G401 (cell line): Measurements from ENCODE around the gene KCTD10. TPM values are rescaled to one million over a fixed set of nuclear protein-coding genes. Genes with fewer than 3 reads are reported as not detected.

ENCODE experiments used
- DNase-seq: peaks from one replicate; pipeline ENCODE4 v3.0.0-alpha.2; 2015; ENCODE audit warnings: low spot score
- in situ Hi-C: cut with HindIII; loops from 2 replicates; pipeline ENCODE4 v1.10.0; 2016; ENCODE audit warnings: low sequenced_read_pairs, mixed read lengths
- total RNA-seq: library from RNA; depleted of rRNA; stranded (reverse); fragments of >200 nt; shearing (Covaris generic); gene quantifications from 2 replicates; pipeline ENCODE4 v1.2.3, GENCODE V29; 2014

Gene KCTD10
- total RNA-seq, 1 experiment from 2014 or later = 46.4 TPM

DNA sequence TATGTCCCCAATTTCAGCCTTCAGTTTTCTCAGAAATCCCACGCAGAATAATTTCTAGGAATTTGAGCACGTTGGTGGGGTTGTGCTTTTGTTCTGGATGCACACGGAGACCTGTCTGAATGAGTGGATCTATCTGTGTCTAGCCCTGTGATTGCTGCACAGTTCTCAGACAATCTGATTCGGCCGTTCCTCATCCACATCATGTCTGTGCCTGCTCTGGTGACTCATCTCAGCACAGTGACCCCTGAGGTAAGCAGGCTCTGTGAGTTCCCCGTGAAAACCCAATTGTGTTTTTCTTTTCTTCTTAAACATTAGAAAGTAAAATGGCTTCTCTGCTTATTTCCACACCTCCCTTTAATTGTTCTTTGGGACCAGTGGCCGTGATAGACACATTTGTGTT, 20.6 kb upstream of the KCTD10 start:
- no peak for DNase-seq
- in situ Hi-C loops = no loop called here

DNA sequence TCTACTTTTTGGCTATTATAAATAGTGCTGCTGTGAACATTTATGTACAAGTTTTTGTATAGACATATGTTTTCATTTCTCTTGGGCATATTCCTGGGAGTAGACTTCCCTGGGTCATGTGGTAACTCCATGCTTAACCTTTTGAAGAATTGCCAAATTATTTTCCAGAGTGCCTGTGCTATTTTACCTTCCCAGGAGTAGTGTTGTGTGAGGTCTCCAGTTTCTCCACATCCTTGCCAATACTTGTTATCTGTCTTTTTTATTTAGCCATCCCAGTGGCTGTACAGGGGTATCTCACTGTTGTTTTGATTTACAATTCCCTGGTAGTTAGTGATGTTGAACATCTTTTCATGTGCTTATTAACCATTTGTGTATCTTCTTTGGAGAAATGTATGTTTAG, 19.2 kb upstream of the KCTD10 start:
- DNase-seq = no peak
- in situ Hi-C loops = no loop called here

DNA sequence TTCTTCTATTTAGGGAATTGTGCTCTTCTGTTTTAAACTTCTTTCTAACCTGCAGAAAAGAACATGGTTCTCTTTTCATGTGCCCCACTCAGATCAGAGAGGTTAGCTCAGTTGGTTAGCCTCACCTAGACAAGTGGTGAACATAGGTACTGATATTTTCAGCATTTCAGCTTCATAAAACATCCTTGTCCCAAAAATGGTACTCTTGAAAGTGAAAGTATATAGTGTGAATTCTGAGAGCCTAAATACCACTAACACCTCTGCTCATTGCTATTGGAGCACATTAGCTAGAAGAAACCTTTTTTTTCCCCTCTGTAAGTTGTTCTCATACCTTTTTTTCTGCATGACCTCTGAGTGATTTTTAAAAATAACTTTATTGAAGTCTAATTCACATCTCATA, 17.9 kb upstream of the KCTD10 start:
- DNase-seq = no peak
- in situ Hi-C loops = no loop called here

DNA sequence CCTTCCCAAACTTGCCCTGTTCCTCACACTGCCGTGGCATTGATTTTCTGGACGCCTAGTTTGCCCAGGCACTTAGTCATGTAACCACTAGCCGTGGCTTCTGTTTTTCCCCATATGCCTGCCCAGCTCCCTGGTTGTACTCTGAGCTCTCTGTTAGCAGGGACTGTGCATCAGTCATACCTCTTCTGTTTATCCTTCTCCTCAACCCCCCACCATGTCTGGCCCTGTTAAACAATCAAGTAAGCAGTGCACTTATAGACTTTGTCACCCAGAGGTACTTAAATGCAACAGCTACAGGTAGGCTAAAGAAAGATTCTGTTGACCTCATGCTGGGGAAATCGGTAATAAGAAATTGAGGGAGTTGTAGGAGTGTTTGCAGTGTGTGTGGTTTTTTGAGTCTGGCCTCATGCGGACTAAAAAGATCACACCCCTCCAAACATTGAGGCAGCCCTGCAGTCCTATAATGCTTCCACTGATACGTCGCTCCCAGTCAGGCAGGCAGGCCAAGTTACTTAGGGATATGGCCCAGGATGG, 17.3 kb upstream of the KCTD10 start:
- in situ Hi-C loops = no loop called here
- DNase-seq = no peak

DNA sequence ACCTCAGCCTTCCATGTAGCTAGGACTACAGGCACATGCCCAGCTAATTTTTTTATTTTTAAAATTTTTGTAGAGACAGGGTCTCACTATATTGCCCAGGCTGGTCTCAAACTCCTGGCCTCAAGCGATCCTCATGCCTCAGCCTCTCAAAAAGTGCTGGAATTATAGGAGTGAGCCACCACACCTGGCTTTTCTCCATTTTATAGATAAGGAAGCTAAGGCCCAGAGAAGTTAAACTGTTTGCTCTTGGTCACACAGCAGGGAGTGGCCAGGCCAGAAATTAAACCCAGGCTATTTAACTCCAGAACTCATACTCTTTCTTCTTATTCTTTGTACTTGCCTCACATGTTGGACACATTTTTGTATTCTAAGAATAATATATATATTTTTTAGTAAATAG, 16.8 kb upstream of the KCTD10 start:
- in situ Hi-C loops = no loop called here
- no peak for DNase-seq

DNA sequence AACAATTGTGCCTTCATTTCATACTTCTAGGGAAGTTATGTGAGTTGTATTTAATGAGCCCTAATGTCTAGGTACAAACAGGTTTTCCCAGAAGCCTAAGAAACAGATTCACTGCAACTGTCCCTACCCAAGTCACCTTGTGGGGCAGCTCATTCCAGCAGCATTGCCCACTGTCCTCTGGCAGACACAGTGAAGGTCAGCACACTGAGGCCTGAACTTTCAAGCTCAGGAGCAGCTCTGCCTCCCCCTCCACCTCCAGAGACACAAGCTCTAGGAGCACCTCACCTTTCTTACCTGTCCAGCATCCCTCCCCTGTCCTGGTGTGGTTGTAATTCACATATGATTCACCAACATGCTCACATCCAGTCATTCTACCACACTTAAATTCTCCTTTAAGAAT, 16.0 kb upstream of the KCTD10 start:
- in situ Hi-C loops = no loop called here
- no peak for DNase-seq

DNA sequence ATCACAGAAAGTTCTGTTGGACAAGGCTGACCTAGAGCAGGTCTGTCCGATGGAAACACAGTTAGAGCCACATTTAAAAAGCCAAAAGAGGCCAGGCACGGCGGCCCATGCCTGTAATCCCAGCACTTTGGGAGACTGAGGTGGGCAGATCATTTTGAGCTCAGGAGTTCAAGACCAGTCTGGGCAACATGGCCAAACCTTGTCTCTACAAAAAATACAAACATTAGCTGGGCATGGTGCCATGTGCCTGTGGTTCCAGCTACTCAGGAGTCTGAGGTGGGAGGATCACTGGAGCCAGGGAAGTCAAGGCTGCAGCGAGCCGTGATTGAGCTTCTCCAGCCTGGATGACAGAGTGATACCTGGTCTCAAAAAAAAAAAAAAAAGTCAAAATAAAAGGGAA, 15.3 kb upstream of the KCTD10 start:
- in situ Hi-C loops = no loop called here
- no peak for DNase-seq

DNA sequence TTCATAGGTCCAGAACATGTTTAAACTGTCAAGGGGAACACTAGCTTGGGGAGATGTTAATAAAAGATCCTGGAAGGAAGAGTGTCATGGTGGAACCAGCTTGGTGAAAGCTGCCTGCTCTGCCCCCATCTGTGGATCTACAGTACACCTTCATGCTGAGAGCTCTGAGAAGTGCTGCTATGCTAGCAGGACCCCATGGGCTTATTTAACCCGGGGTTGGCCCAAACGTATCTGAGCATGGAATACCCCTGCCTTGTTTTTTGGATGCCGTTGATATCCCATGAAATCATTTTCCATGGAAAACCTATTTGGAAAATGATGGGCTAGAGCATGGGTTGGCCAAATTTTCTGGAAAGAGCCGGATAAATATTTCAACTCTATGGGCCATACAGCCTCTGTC, 14.6 kb upstream of the KCTD10 start:
- in situ Hi-C loops = no loop called here

DNA sequence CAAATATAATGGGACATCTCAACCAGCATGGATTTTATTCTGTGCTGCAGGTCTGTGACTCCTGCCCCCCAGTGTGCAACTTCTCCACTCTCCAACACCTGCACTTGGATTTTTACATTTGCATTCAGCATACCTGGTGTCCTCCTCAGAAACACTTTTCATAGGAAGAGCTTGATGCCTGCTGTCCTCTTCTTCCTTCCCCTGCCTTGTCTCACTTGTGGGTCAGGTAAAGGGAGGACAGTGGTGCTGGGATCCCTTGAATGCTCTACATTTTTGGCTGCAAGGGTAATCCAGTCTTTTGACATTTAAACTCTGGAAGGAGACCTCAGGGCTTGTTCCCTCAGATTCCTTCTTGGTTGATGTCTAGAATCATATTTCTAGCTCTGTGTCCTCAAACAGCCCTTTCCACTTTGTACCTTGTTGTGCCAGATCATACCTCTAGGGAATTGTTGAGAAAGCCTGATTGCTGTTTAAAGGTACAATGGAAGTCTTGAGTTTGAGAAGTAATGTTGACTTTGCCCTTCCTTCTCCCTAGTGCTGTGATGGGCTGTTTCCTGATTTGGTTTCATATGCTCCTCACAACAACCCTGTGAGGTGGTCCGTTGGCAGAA, 13.0 kb upstream of the KCTD10 start:
- in situ Hi-C loops = no loop called here
- DNase-seq = no peak

More for the DNA sequence above, 14.6 kb upstream of the KCTD10 start:
- no peak for DNase-seq

DNA sequence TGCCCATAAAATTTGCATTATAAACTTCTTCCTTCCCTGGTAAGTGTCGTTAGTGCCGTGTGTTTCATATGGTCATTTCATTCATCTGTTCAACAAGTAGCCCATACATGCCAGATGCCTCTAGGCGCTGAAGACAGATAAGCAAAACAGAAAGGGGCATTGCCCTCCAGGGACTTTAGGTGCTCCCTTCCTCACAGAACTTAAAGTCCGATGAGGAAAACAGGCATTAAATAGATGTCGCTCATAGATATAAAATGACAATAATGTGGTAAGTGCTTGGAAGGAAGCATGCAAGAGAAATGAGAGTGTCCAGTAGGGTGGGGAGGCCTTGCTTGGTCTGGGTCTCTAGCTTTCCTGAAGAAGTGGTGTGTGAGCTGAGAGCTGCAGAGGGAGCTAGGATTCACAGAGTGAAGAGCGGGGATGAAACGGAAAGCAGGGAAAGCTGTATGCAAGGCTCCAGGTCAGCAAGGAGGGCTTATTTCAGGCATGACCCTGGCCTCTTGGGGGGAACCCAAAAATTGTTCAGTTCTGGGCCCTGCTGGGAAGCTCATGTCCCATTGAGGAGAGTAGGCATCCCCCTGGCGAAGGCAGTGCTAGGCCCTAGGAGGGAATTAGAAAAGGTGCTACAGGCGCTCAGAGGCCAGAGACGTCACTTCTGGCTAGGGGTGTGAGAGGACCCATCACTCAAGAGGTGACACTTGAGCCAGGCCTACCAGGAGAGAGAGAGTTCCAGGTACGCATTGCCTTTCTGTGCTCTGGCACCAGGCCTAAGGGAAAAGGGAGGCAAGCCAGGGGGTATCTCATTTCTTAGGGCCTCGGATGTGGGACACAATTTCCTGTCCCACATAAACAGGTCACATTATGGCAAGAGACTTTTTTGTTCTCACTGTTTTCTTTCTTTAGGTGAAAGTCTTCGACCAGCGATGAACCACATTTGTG, 12.2 kb upstream of the KCTD10 start:
- in situ Hi-C loops = no loop called here
- DNase-seq = no peak

DNA sequence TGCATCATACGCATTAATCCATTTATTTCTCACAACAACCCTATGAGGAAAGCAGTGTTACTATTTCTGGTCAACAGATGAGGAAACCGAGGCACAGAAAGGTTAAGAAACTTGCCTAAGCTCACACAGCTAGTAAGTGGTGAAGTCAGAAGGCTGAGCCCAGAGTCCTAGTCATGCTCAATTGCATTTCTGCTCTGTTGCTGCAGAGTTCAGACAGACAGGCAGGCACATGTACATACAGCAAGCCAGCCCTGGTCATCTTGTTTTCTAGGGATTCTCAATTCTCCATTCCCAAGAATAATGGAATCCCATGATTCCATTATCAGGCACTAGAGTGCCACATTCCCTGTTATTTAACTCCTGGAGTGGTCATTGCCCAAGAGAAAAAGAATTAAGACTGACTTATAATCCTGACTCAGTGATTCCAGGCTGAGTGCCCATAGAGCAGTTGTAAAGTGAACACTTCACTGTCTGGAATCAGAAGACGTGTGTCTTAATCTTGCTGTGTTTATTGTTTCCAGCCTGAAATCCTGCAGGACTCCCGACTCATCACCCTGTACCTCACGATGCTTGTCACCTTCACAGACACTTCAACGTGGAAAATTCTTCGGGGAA, 11.1 kb upstream of the KCTD10 start:
- in situ Hi-C loops = no loop called here
- no peak for DNase-seq

DNA sequence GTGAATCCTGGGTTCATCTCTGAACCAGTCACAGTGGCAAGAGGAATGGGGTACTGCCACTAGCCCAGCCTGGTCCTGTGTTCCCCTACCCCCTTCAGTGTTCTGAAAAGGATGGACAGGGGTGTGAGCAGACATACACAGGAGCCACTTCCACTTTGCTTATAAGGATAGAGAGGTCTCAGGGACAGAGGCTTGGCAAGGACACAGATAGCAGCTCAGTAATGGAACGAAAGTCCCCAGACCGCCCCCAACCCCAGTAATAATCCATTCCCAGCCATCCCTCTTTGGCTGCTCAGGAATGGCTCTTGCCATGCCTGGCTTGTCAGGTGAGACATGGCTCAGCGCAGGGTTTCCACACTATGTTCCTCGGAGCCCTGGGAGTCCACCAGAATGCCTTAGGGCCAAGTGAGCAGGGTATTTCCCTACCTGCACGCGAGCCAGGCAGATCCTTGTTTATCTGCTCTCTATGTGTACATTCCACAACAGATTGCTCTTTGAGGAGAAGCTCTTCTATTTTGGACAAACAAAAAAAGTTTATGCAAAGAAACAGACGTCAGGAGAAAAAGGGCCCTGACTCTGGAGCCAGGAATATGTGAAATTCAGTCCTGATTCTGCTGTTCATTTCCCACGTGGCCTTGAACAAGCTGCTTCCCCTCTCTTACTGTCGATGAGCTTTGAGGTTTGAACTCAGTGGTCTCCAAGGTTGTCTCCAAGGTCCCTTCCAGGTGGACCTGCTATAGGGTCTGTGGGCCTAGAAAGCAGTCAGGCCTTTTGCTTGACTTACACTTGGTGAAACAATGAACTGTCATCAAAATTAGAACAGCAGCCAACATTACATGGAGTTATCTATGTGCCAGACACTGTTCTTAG, 10.3 kb upstream of the KCTD10 start:
- DNase-seq = no peak
- in situ Hi-C loops = no loop called here

DNA sequence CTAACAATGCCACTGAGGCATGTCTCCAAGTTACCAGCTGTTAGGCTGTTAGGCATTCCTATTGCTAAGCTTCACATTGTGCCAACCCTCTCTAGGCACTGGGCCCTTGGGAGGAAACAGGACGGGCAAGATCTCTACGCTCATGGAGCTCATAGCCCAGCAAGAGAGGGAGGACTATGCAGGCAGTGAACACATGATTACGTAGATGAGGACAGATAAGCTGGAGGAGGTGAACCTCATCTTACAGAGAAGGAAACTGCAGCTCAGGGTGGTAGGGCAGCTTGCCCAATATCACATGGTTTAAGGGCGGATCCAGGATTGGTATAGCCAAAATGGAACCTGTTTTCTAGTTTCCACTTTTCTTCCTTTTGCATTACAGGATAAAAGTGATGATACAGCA, 8.1 kb upstream of the KCTD10 start:
- in situ Hi-C loops = no loop called here
- DNase-seq = no peak

DNA sequence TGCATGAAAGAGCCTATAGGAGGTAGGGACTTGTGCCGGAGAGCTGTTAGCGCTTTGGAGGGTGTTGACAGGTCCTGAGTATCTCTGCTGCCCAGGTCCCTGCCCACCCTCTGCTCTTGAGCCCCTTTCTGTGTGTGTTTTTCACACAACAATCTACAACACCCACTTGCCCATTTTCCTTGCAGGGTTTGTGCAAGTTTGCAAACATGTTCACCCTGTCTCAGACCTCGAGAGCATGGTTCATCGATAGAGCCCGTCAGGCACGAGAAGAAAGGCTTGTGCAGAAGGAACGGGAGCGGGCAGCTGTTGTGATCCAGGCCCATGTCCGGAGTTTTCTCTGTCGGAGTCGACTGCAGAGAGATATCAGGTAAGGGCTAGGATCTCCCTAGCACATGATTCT, 6.2 kb upstream of the KCTD10 start:
- DNase-seq = no peak
- in situ Hi-C loops = no loop called here

DNA sequence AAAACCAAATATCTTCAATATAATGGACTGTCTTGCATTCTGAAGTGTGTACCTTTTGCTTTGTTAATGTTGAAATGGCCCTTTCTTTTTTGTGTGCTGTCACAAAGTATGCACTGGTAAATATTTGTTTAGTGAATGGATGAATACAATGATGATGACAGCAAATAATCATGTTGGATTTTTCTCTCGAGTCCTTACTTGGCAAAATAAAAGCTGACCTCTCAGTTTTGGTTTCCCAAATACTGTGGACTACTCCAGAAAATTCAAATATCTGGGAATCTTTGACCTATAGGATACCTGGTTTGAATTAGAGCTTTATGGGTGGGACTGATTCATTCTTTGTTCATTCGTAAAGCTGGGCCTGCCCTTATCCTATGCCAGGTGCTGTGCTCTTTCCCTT, 5.8 kb upstream of the KCTD10 start:
- in situ Hi-C loops = no loop called here
- no peak for DNase-seq

DNA sequence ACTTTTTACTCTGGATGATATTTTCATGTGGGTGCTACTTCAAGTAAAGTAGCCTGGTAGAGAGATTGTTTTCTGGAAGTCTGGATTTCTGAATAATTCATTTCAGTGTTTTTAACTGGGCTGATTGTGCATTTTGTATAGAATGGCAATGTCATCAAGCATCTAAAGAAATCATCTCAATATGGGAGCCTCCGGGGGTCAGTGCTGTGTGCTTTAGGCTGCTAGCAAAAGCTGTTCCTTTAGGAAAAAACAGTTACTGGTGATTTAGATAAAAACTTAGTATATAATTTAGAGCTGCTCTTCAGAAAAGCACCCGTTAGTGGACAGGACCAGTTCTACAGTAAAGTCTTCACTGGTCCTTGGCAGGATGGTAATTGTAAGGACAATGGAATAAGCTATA, 5.4 kb upstream of the KCTD10 start:
- DNase-seq = no peak
- in situ Hi-C loops = no loop called here

DNA sequence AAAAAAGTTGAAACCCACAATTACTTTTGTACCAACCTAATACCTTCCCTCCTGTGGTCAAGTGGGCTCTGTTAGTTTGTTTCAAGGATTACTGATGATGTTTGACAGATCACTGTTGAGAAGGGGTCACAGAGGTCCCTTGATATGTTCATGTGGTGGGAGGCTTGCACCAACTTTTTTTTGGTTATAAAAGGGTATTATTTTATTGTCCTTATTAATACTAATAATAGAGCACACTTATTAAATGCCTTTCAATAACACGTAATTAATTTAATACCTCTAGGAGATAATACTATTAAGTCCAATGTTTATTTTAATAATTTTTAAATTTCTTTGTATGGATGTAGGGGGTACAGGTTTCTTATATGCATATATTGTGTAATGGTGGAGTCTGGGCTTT, 4.8 kb upstream of the KCTD10 start:
- in situ Hi-C loops = no loop called here
- DNase-seq = no peak

DNA sequence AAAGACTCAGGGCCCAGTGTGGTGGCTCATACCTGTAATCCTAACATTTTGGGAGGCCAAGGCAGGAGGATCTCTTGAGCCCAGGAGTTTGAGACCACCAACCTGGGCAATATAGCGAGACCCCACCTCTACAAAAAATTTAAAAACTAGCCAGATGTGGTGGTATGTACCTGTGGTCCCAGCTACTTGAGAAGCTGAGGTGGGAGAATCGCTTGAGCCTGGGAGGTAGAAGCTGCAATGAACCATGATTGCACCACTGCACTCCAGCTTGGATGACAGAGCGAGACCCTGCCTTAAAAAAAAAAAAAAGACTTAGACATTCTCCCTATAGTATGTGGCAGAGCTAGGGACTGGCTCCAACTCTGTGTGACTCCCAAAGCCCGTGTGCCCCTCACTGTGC, 3.3 kb upstream of the KCTD10 start:
- no peak for DNase-seq
- in situ Hi-C loops = no loop called here

DNA sequence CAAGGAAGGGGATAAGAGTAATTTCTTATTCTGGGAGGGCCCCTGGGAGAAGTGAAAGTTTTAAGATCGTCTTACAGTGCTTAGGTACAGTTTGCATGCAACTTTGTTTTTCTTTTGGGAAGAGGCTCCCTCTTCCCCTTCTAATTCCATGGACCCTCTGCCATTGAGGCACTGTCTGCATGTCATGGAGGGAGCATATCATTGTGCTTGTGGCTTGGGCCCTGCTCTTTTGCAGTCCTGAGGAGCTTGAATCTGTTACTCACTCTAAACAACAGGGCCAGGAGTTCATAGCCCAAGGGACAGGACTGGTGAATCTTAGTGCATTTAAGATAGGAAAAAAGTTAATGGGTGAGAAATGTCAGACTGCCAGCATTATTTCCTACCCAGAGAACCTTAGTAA, 2.7 kb upstream of the KCTD10 start:
- in situ Hi-C loops = no loop called here
- no peak for DNase-seq
